Fibroblast of pulmonary artery (primary cell): ENCODE data around the gene SMAD4.
"Not testable (repeated sequence)": the region's sequence is repeated elsewhere in the genome, so short reads cannot be mapped to it uniquely, and the experiment has no call there.

Experiments used
- DNase-seq: peaks from one replicate; pipeline ENCODE4 v3.0.0-alpha.2; 2010; ENCODE audit warnings: low read depth
- H3K4me3 ChIP-seq: replicated peaks from 2 replicates; pipeline ENCODE4 v1.5.1; 2011; ENCODE audit warnings: low read depth, mild to moderate bottlenecking, control low read depth, low read length, moderate library complexity
- TF ChIP-seq, protein P1 (sequence below): IDR thresholded peaks from 2 replicates; pipeline ENCODE4 v1.5.1; 2011; ENCODE audit warnings: mild to moderate bottlenecking, control low read depth, low read length, inconsistent platforms; ENCODE audit errors: missing control alignments

SMAD4 gene

GRCh38 chr18:50989711-50990110, 40.3 kb upstream of the SMAD4 start:
- DNase-seq: no peak
- H3K4me3 ChIP-seq: no peak overlapping the region
- TF ChIP-seq, protein P1, sequence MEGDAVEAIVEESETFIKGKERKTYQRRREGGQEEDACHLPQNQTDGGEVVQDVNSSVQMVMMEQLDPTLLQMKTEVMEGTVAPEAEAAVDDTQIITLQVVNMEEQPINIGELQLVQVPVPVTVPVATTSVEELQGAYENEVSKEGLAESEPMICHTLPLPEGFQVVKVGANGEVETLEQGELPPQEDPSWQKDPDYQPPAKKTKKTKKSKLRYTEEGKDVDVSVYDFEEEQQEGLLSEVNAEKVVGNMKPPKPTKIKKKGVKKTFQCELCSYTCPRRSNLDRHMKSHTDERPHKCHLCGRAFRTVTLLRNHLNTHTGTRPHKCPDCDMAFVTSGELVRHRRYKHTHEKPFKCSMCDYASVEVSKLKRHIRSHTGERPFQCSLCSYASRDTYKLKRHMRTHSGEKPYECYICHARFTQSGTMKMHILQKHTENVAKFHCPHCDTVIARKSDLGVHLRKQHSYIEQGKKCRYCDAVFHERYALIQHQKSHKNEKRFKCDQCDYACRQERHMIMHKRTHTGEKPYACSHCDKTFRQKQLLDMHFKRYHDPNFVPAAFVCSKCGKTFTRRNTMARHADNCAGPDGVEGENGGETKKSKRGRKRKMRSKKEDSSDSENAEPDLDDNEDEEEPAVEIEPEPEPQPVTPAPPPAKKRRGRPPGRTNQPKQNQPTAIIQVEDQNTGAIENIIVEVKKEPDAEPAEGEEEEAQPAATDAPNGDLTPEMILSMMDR: no peak

GRCh38 chr18:50992351-50992762, 37.7 kb upstream of the SMAD4 start:
- TF ChIP-seq, protein P1: no peak
- peak; percentile 6 for DNase-seq
- H3K4me3 ChIP-seq: no peak overlapping the region

DNA sequence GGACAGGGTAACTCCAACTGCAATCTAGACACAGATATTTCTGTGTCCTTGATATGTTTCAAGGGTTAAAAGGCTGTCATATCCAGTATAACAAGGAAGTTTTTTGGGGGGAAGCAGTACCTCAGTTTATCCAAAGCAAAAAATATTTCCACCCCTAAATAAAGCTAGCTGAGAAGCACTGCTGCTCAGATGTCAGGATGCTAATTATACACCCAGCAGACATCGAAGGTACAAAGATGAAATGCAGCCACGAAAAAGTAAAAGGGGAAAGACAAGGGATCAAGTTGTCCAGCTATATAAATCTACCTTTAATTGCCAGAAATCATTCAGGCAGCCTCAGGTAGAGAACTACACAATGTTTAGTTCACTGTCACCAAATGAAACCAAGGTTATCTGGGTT, 36.0 kb upstream of the SMAD4 start:
- TF ChIP-seq, protein P1: no peak
- DNase-seq: no peak
- H3K4me3 ChIP-seq: no peak overlapping the region

DNA sequence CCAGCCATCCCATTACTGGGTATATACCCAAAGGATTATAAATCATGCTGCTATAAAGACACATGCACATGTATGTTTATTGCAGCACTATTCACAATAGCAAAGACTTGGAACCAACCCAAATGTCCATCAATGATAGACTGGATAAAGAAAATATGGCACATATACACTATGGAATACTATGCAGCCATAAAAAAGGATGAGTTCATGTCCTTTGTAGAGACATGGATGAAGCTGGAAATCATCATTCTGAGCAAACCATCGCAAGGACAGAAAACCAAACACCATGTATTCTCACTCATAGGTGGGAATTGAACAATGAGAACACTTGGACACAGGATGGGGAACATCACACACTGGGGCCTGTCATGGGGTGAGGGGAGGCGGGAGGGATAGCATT, 26.8 kb upstream of the SMAD4 start:
- not testable (repeated sequence) for DNase-seq, H3K4me3 ChIP-seq

DNA sequence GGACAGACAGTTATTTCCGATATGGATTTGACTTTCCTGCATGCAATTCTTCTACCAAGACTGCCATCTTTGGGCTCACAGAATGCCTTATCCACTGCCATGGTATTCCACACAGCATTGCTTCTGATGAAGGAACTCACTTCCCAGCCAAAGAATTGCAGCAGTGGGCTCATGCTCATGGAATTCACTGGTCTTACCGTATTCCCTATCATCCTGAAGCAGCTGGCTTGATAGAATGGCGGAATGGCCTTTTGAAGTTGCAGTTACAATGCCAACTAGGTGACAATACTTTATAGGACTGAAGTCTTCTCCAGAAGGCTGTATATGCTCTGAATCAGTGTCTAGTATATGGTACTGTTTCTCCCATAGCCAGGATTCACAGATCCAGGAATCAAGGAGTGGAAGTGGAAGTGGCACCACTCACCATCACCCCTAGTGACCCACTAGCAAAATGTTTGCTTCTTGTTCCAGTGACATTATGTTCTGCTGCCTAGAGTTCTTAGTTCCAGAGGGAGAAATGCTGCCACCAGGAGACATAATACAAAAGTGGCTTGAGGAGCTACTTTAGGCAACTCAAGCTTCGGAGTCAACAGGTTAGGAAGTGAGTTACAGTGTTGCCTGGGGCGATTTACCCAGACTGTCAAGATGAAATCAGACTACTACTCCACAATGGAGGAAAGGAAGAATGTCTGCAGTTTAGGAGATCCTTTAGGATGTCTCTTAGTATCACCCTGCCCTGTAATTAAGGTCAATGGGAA, 23.8 kb upstream of the SMAD4 start:
- TF ChIP-seq, protein P1: no peak
- no peak overlapping the region for H3K4me3 ChIP-seq
- DNase-seq: no peak

DNA sequence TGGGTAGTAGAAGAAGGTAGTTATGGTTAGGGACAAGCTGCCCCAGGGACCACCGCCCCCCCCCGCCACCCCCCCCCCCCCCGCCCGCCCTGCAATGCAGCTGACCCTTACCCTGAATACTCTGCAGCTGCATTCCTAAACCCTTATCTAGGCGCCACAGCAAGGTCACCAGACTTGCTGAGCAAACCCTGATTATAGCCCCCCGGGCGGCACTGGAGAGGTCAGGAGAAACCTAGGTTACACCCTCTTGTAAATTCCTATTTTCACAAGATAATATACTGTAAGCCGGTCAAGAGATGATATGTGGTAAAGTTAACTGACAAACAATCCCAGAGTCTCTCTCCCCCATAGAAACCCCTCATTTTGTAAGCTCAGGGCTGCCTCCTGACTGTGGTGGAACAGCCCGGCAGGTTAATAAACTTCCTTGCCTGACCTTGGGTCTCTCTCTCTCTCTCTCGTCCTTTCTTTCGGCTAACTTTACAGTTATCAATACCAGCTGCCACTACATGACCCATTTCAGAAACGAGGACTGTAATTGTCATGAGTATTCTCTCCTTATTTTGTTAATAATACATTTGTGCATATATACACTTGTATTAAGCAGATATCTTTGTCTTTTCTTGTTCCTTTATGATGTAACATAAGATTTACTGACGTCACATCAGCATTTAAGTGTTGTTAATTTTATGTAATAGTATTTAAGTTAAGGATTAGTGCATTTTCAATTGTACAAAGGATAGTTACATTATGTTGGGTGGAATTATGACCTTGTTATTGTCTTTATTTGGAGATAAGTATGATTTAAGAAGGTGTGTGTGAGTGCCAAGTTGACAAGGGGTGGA, 22.8 kb upstream of the SMAD4 start:
- DNase-seq: no peak
- no peak overlapping the region for H3K4me3 ChIP-seq
- TF ChIP-seq, protein P1: no peak

DNA sequence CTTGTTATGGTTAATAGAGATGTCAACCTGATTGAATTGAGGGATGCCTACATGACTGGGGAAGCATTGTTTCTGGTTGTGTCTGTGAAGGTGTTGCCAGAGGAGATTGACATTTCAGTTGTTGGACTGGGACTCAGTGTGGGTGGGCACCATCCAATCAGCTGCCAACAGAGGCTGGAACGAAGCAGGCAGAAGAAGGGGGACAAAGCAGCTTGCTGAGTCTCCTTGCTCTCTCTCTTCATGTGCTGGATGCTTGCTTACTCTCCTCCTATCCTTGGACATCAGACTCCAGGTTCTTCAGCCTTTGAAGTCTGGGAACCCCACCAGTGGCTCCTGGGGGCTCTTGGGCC, 22.2 kb upstream of the SMAD4 start:
- no peak for DNase-seq
- no peak overlapping the region for H3K4me3 ChIP-seq
- TF ChIP-seq, protein P1: no peak
